Adrenal gland (tissue), 12 donors: ENCODE measurements around the gene LMF2. TPM values are rescaled to one million over a fixed set of nuclear protein-coding genes. Genes with fewer than 3 reads are reported as not detected.

Source experiments
- DNase-seq, 7 donors: peaks; one replicate each; pipeline ENCODE4 v3.0.0-alpha.2; 2019 to 2020
- H3K27ac ChIP-seq, 5 donors: fragments of 200-600 bp; sonication (generic) in 4 of 5; 1 replicate in 3 of 5; 2 replicates in 2 of 5; pipeline versions ENCODE4 v1.5.1 to v1.8.0; 2016 to 2020; ENCODE audit warnings: mild to moderate bottlenecking in 1 of 5
- H3K27me3 ChIP-seq: fragments of 200-600 bp; 2 replicates; pipeline ENCODE4 v1.8.0; 2021
- H3K36me3 ChIP-seq, 2 donors: fragments of 200-600 bp; replicated peaks in 1 of 2; 1 replicate in 1 of 2; 2 replicates in 1 of 2; pipeline versions ENCODE4 v1.5.1 to v1.8.0; 2018 to 2022
- H3K4me1 ChIP-seq, 2 donors: fragments of 200-600 bp; replicated peaks in 1 of 2; 1 replicate in 1 of 2; 2 replicates in 1 of 2; pipeline versions ENCODE4 v1.5.1 to v1.8.0; 2018 to 2021
- H3K4me3 ChIP-seq, 4 donors: fragments of 200-600 bp; sonication (generic) in 3 of 4; one replicate each; pipeline ENCODE4 v1.5.1; 2016 to 2018
- H3K9me3 ChIP-seq, 3 donors: fragments of 200-600 bp; sonication (generic) in 1 of 3; replicated peaks in 1 of 3; 1 replicate in 2 of 3; 2 replicates in 1 of 3; pipeline versions ENCODE4 v1.5.1 to v1.8.0; 2016 to 2021
- CTCF ChIP-seq, 6 experiments: fragments of 450-650 bp in 4 of 6; fragments of 200-600 bp in 2 of 6; sonication (generic) in 1 of 6; IDR thresholded peaks; 1 replicate in 5 of 6; 2 replicates in 1 of 6; pipeline versions ENCODE4 v1.5.1 to v1.8.0; 2016 to 2021; ENCODE audit warnings: antibody characterized with exemption in 6 of 6, mild to moderate bottlenecking in 2 of 6, moderate library complexity in 1 of 6
- POLR2A ChIP-seq, 2 donors: fragments of 450-650 bp; IDR thresholded peaks; one replicate each; pipeline ENCODE4 v1.6.1; 2017; ENCODE audit warnings: antibody characterized with exemption in 2 of 2, mild to moderate bottlenecking in 2 of 2, moderate library complexity in 1 of 2
- WGBS, 4 donors: extraction: QIAGEN DNeasy Blood & Tissue Kit in 2 of 4; methylation state at CpG; one replicate each; pipeline versions ENCODE4 v1.1.5 to v1.1.7; 2013 to 2017; 5-methylcytosine and 5-hydroxymethylcytosine counted together
- intact Hi-C, 2 donors: fragments of 100-400 bp; cut with DNase I; formaldehyde crosslinking; loops; one replicate each; pipeline versions ENCODE4 v1.14.1 to v1.15.0; 2022 to 2023
- polyA plus RNA-seq, 3 donors: library from polyadenylated mRNA; stranded (reverse); fragments of 200-250 nt in 2 of 3; fragments of 350-450 nt in 1 of 3; fragmentation: Illumina TruSeq in 1 of 3; extraction: RNeasy Lipid Tissue Mini Kit (QIAGEN cat#74804) in 1 of 3; gene quantifications; one replicate each; pipeline ENCODE4 v1.2.3, GENCODE V29; 2013 to 2014
- total RNA-seq, 9 donors: library from RNA; depleted of rRNA in 4 of 9; stranded (reverse); fragments of >200 nt in 4 of 9; fragments of 120-200 nt in 1 of 9; fragmentation: NEBNext Ultra II Directional in 1 of 9; extraction: Animal tissue kit (Norgen Biotek cat#: 25700) in 1 of 9; gene quantifications; one replicate each; pipeline versions ENCODE4 v1.1.0 to v1.2.4, GENCODE V29; 2013 to 2023
- donor health status: healthy with polysubstance abuse.
- donor health status: Bipolar disorder and iron deficiency.
- donor health status: DM: yes; HTN: yes; CAD: no.
- donor health status: DM: no; HTN: no; CAD: no.
- donor health status: DM: no; HTN: no; CAD: no.
- donor health status: DM: yes; HTN: yes; CAD: no.

The LMF2 gene
- total and polyA plus RNA-seq, 12 donors: 6.3 to 120 (median 78.3) TPM

DNA sequence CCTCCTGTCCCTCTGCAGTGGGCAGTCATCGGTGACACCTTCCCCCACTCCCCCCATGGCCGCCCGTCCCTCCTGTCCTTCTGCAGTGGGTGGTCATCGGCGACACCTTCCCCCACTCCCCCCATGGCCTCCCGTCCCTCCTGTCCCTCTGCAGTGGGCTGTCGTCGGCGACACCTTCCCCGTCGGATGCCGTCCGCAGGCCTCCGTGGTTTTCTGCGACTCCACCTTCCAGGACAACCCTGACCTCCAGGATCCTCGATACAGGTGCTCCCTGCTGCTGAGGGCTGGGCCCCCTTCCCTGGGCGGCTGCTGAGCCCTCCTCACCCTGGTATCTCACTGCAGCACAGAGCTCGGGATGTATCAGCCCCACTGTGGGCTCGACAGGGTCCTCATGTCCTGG is 18.6 kb downstream of the LMF2 start:
- Histone ChIP-seq H3K4me1 (no peaks in the 10 kb centered on the region), H3K27me3 (no peaks in the 10 kb centered on the region), H3K36me3 (no peaks in the 10 kb centered on the region), H3K9me3 (no peaks in the 10 kb centered on the region), H3K27ac (no peak overlapping the region), H3K4me3 (no peak overlapping the region)
- TF ChIP-seq CTCF (IDR thresholded peaks at IDR 0.05) (no peak), POLR2A (IDR thresholded peaks at IDR 0.05) (no peak)
- 68 to 77% (median 75%) methylated on average over 16 to 19 of the region's 19 CpGs for WGBS, 4 donors
- intact Hi-C loops: no loop called here
- DNase-seq: no peak

- 0 to 90% (median 81%) methylated on average over 1 to 14 of the region's 18 CpGs for WGBS, 4 donors
- H3K4me1 ChIP-seq: no peaks in the 10 kb centered on the region
- no peak overlapping the region for H3K27ac ChIP-seq
- DNase-seq: no peak
- H3K4me3 ChIP-seq: no peak overlapping the region
- no peaks in the 10 kb centered on the region for H3K36me3 ChIP-seq
- TF ChIP-seq POLR2A (IDR thresholded peaks at IDR 0.05) (no peak), CTCF (IDR thresholded peaks at IDR 0.05) (no peak)
- H3K9me3 ChIP-seq: no peaks in the 10 kb centered on the region
- peaks cover 4% of the 10 kb centered on the region for H3K27me3 ChIP-seq
- intact Hi-C loops: no loop called here
These were observed 19.4 kb downstream of the LMF2 start for GRCh38 chr22:50488006-50488677.

GRCh38 chr22:50487290-50488005 is 20.1 kb downstream of the LMF2 start:
- intact Hi-C loops: no loop called here
- Histone ChIP-seq H3K36me3 (no peaks in the 10 kb centered on the region), H3K27ac (no peak overlapping the region), H3K9me3 (no peaks in the 10 kb centered on the region), H3K27me3 (peaks cover 11% of the 10 kb centered on the region), H3K4me3 (no peak overlapping the region), H3K4me1 (no peaks in the 10 kb centered on the region)
- DNase-seq: no peak
- 82 to 90% (median 84%) methylated on average over 16 to 23 of the region's 23 CpGs for WGBS, 4 donors
- TF ChIP-seq POLR2A (IDR thresholded peaks at IDR 0.05) (no peak), CTCF (IDR thresholded peaks at IDR 0.05) (no peak)

- Histone ChIP-seq H3K4me3 (no peak within 1 kb of the TSS), H3K27me3 (peaks cover 18% of the 10 kb centered on the region), H3K36me3 (no peaks in the 10 kb centered on the region), H3K9me3 (no peaks in the 10 kb centered on the region), H3K27ac (no peak within 1 kb of the TSS), H3K4me1 (peaks cover 0 to 6% of the 10 kb centered on the region in 2 donors)
- intact Hi-C loops: no loop called here
- DNase-seq: no peak
- no peak for TF ChIP-seq CTCF (IDR thresholded peaks at IDR 0.05)
- TF ChIP-seq POLR2A (IDR thresholded peaks at IDR 0.05): no peak
- 69 to 79% (median 77%) methylated on average over 12 to 23 of the region's 23 CpGs for WGBS, 4 donors
These were observed 20.8 kb downstream of the LMF2 start, which contains the start of gene MIOX for GRCh38 chr22:50486561-50487289. TSS of gene MIOX (plus strand) at chr22:50486859. CDS start at chr22:50486898, 39 bp downstream.
